HEK293 (cell line): ENCODE measurements around the gene DMKN.

Experiments used
- CTCF ChIA-PET: fragments of 350-600 bp; formaldehyde crosslinking; extraction: SDS; loops from one replicate; lab custom pipeline; 2021; ENCODE audit warnings: antibody characterized with exemption; lab: Yijun Ruan, JAX
- POLR2A ChIA-PET: fragments of 300-600 bp; formaldehyde crosslinking; extraction: SDS; loops from one replicate; lab custom pipeline; 2020; ENCODE audit warnings: antibody characterized with exemption, inconsistent platforms; lab: Yijun Ruan, JAX
- H3K27ac ChIP-seq: fragments of 200-500 bp; sonication (Bioruptor generic); 2 replicates; pipeline ENCODE4 v1.5.1; 2014; ENCODE audit warnings: low read depth, low read length, control low read depth, inconsistent platforms; ENCODE audit errors: extremely low read depth
- H3K36me3 ChIP-seq, 2 experiments: fragments of 200-500 bp in 1 of 2; sonication (Bioruptor generic) in 1 of 2; 1 replicate in 1 of 2; 2 replicates in 1 of 2; pipeline ENCODE4 v1.5.1; 2014 to 2017; ENCODE audit warnings: inconsistent platforms in 2 of 2, low read length in 2 of 2; ENCODE audit not compliant: control insufficient read depth in 2 of 2, insufficient read depth in 1 of 2
- H3K4me1 ChIP-seq: fragments of 200-500 bp; sonication (Bioruptor generic); 2 replicates; pipeline ENCODE4 v1.5.1; 2014; ENCODE audit warnings: mild to moderate bottlenecking, low read length, inconsistent platforms; ENCODE audit not compliant: control insufficient read depth, insufficient read depth
- H3K4me3 ChIP-seq: 2 replicates; pipeline ENCODE4 v1.5.1; 2011; ENCODE audit warnings: low read depth, mild to moderate bottlenecking, control low read depth, low read length, moderate library complexity
- H3K9me3 ChIP-seq: fragments of 200-500 bp; sonication (Bioruptor generic); 2 replicates; pipeline ENCODE4 v1.5.1; 2014; ENCODE audit warnings: low read depth, low read length, inconsistent platforms; ENCODE audit not compliant: control insufficient read depth, insufficient read depth
- GLIS1 ChIP-seq: fragments of 450-650 bp; formaldehyde crosslinking; IDR thresholded peaks from 2 replicates; pipeline ENCODE4 v1.5.1; 2016; ENCODE audit warnings: missing biosample characterization, missing genetic modification characterization
- ZBTB17 ChIP-seq: fragments of 450-650 bp; formaldehyde crosslinking; IDR thresholded peaks from 2 replicates; pipeline ENCODE4 v1.5.1; 2016; ENCODE audit warnings: missing biosample characterization, missing genetic modification characterization
- ZNF112 ChIP-seq: fragments of 450-650 bp; formaldehyde crosslinking; IDR thresholded peaks from 2 replicates; pipeline ENCODE4 v1.5.0; 2017; ENCODE audit warnings: missing biosample characterization, missing genetic modification characterization
- ZNF133 ChIP-seq: fragments of 450-650 bp; formaldehyde crosslinking; IDR thresholded peaks from 2 replicates; pipeline ENCODE4 v1.5.1; 2016; ENCODE audit warnings: missing biosample characterization, missing genetic modification characterization
- ZNF140 ChIP-seq: fragments of 450-650 bp; formaldehyde crosslinking; IDR thresholded peaks from 2 replicates; pipeline ENCODE4 v1.5.1; 2016; ENCODE audit warnings: missing biosample characterization, missing genetic modification characterization
- ZNF202 ChIP-seq: fragments of 450-650 bp; formaldehyde crosslinking; IDR thresholded peaks from 2 replicates; pipeline ENCODE4 v1.5.1; 2016; ENCODE audit warnings: missing biosample characterization, missing genetic modification characterization, borderline replicate concordance
- ZNF24 ChIP-seq: fragments of 450-650 bp; formaldehyde crosslinking; IDR thresholded peaks from 2 replicates; pipeline ENCODE4 v1.5.1; 2016; ENCODE audit warnings: missing biosample characterization, missing genetic modification characterization
- ZNF366 ChIP-seq: fragments of 450-650 bp; formaldehyde crosslinking; conservative IDR thresholded peaks from 2 replicates; pipeline ENCODE4 v1.5.1; 2016; ENCODE audit warnings: missing biosample characterization, missing genetic modification characterization
- ZNF404 ChIP-seq: fragments of 450-650 bp; formaldehyde crosslinking; IDR thresholded peaks from 2 replicates; pipeline ENCODE4 v1.5.1; 2017; ENCODE audit warnings: missing biosample characterization, missing genetic modification characterization
- ZNF548 ChIP-seq: fragments of 450-650 bp; formaldehyde crosslinking; IDR thresholded peaks from 2 replicates; pipeline ENCODE4 v1.5.1; 2016; ENCODE audit warnings: missing biosample characterization, missing genetic modification characterization
- ZNF610 ChIP-seq: fragments of 450-650 bp; formaldehyde crosslinking; IDR thresholded peaks from 2 replicates; pipeline ENCODE4 v1.5.1; 2016; ENCODE audit warnings: missing biosample characterization, missing genetic modification characterization, borderline replicate concordance
- ZNF777 ChIP-seq: fragments of 450-650 bp; formaldehyde crosslinking; IDR thresholded peaks from 2 replicates; pipeline ENCODE4 v1.5.1; 2017; ENCODE audit warnings: missing biosample characterization, missing genetic modification characterization, borderline replicate concordance
- ZNF843 ChIP-seq: fragments of 450-650 bp; formaldehyde crosslinking; IDR thresholded peaks from 2 replicates; pipeline ENCODE4 v1.5.1; 2016; ENCODE audit warnings: missing biosample characterization, missing genetic modification characterization
- TF ChIP-seq, protein P1 (sequence below): fragments of 450-650 bp; formaldehyde crosslinking; IDR thresholded peaks from 2 replicates; pipeline ENCODE4 v1.5.1; 2016; ENCODE audit warnings: missing biosample characterization, missing genetic modification characterization
- TF ChIP-seq, protein P2 (sequence below): fragments of 450-650 bp; formaldehyde crosslinking; IDR thresholded peaks from 2 replicates; pipeline ENCODE4 v1.5.0; 2017; ENCODE audit warnings: missing biosample characterization, missing genetic modification characterization, borderline replicate concordance

Gene DMKN

DNA sequence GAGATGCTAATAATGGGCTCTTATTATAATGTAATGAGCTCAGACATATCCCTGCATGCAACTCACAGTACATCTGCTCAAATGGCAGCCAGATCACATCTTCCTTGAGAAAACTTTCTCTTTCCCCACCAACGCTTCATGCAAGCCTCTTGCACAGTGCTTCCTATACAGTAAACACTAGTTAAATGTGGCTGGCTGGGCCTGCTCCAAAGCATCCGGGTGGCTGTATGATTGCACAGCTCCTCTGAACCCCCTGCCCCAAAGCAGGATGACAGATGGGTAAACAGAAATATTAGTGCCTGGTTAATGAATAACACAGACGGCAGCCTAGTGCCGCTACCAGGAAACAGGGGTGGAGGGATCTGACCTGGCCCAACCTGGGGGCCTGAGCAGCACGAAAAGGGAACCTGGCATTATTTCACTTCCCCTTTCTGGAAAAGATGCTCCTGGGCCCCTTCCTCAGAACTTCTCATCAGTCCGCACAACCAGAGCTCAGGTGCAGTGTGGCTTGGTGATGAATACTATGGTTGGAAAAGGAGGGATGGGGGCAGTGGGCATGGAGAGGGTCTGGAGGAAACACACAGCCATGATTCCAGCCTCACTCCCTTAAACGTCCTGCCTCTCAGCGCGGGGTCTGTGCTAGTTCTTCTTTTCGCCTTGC is 54.6 kb downstream of the DMKN start:
- Histone ChIP-seq H3K4me3 (no peak overlapping the region), H3K36me3 (no peaks in the 10 kb centered on the region; a peak in 1 of 3 replicates), H3K27ac (no peak overlapping the region), H3K9me3 (no peaks in the 10 kb centered on the region; the same call in 1 of the 2 replicates)
- TF ChIP-seq, protein P1, sequence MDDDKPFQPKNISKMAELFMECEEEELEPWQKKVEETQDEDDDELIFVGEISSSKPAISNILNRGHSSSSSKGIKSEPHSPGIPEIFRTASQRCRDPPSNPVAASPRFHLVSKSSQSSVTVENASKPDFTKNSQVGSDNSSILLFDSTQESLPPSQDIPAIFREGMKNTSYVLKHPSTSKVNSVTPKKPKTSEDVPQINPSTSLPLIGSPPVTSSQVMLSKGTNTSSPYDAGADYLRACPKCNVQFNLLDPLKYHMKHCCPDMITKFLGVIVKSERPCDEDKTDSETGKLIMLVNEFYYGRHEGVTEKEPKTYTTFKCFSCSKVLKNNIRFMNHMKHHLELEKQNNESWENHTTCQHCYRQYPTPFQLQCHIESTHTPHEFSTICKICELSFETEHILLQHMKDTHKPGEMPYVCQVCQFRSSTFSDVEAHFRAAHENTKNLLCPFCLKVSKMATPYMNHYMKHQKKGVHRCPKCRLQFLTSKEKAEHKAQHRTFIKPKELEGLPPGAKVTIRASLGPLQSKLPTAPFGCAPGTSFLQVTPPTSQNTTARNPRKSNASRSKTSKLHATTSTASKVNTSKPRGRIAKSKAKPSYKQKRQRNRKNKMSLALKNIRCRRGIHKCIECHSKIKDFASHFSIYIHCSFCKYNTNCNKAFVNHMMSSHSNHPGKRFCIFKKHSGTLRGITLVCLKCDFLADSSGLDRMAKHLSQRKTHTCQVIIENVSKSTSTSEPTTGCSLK (tag by site-specific recombination) = no peak
- TF ChIP-seq ZNF610 (tag by site-specific recombination) (no peak), ZNF112 (tag by site-specific recombination) (no peak)
- TF ChIP-seq, all 188 proteins: peak for 0
- ChIA-PET CTCF (interaction anchor here (0.7 to 4.1 kb wide), 6 partner anchors 10 to 106 kb away, joined by 4 to 26 read pairs (median 8); no protein-coding TSS in a partner anchor), POLR2A (no interaction called here)
- no peaks in the 10 kb centered on the region for H3K4me1 ChIP-seq

DNA sequence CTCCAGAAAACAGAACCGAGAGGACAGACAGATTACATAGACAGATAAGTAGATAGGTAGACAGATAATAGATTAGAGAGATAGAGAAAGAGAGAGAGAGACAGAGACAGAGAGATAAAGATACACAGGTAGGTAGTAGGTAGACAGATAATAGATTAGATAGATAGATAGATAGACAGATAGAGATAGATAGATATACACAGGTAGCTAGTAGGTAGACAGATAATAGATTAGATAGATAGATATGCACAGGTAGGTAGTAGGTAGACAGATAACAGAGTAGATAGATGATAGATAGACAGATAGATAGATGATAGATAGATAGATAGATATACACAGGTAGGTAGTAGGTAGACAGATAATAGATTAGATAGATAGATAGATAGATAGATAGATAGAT is 55.3 kb downstream of the DMKN start:
- ChIA-PET CTCF (interaction anchor here (0.6 to 4.1 kb wide), 5 partner anchors 11 to 118 kb away, joined by 3 to 26 read pairs (median 5); no protein-coding TSS in a partner anchor), POLR2A (no interaction called here)
- Histone ChIP-seq H3K27ac (no peak overlapping the region), H3K36me3 (no peaks in the 10 kb centered on the region; a peak in 1 of 3 replicates), H3K4me1 (no peaks in the 10 kb centered on the region), H3K4me3 (no peak overlapping the region), H3K9me3 (no peaks in the 10 kb centered on the region; the same call in 1 of the 2 replicates)
- TF ChIP-seq ZNF404 (tag by site-specific recombination) (no peak), ZNF366 (tag by site-specific recombination) (peak; percentile 74), ZNF202 (tag by site-specific recombination) (no peak), ZBTB17 (tag by site-specific recombination) (peak; percentile 68), ZNF548 (no peak), ZNF610 (tag by site-specific recombination) (no peak)
- TF ChIP-seq, protein P2, sequence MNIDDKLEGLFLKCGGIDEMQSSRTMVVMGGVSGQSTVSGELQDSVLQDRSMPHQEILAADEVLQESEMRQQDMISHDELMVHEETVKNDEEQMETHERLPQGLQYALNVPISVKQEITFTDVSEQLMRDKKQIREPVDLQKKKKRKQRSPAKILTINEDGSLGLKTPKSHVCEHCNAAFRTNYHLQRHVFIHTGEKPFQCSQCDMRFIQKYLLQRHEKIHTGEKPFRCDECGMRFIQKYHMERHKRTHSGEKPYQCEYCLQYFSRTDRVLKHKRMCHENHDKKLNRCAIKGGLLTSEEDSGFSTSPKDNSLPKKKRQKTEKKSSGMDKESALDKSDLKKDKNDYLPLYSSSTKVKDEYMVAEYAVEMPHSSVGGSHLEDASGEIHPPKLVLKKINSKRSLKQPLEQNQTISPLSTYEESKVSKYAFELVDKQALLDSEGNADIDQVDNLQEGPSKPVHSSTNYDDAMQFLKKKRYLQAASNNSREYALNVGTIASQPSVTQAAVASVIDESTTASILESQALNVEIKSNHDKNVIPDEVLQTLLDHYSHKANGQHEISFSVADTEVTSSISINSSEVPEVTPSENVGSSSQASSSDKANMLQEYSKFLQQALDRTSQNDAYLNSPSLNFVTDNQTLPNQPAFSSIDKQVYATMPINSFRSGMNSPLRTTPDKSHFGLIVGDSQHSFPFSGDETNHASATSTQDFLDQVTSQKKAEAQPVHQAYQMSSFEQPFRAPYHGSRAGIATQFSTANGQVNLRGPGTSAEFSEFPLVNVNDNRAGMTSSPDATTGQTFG (tag by site-specific recombination) = no peak

DNA sequence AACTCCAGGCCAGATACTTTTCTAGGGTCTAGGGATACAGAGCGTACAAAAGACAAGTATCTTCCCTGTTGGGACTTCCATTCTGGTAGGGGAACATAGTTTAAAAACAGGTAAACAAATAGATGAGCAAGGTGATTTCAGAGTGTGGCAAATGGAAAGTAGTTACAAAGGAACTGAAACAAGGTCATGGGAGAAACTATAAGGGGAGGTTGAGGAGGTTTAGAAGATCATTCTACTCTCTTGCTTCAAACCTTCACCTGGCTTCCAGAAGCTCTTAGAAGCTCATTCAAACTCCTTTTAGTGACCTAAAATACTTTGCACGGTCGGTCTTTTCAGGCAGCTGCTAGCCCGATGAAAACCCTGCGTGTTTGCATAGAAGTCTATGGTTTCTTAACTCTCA is 56.3 kb downstream of the DMKN start:
- Histone ChIP-seq H3K4me1 (no peaks in the 10 kb centered on the region), H3K9me3 (no peaks in the 10 kb centered on the region), H3K36me3 (no peaks in the 10 kb centered on the region; a peak in 1 of 3 replicates)
- TF ChIP-seq ZNF777 (tag by site-specific recombination) (no peak), ZNF140 (tag by site-specific recombination) (no peak), ZNF843 (tag by site-specific recombination) (no peak), ZNF24 (tag by site-specific recombination) (no peak), GLIS1 (tag by site-specific recombination) (no peak), ZNF133 (tag by site-specific recombination) (no peak)
- TF ChIP-seq, all 188 proteins: peak for 0
- POLR2A ChIA-PET = no interaction called here
- Histone ChIP-seq H3K4me3 (no peak overlapping the region), H3K27ac (no peak overlapping the region)
- CTCF ChIA-PET = interaction anchor here (0.7 to 4.1 kb wide), 5 partner anchors 12 to 104 kb away, joined by 3 to 26 read pairs (median 4); no protein-coding TSS in a partner anchor
